MM.1S (cell line): Measurements from ENCODE around the gene ARHGEF11.

ENCODE experiments used
- CTCF ChIP-seq: fragments of 300-600 bp; sonication (generic); IDR thresholded peaks from 2 replicates; pipeline ENCODE4 v1.5.1; 2016; ENCODE audit warnings: antibody characterized with exemption, low read length, mixed read lengths
- EZH2phosphoT487 ChIP-seq: fragments of 300-600 bp; sonication (generic); IDR thresholded peaks from 2 replicates; pipeline ENCODE4 v1.6.1; 2018; ENCODE audit warnings: antibody characterized with exemption, low read length

GRCh38 chr1:157000686-157001085, 44.9 kb downstream of the ARHGEF11 start:
- TF ChIP-seq CTCF: no peak
- no peak for TF ChIP-seq EZH2phosphoT487
